GM18861 (cell line): ENCODE data around the gene CTDSPL.
A peak's percentile ranks its signal among the peaks of the same experiment; 100 is the strongest.

Experiments
- ATAC-seq: cut with Tn5 transposase; IDR thresholded peaks from one replicate; pipeline ENCODE4 v1.9.1; 2021; ENCODE audit not compliant: unreplicated experiment

The CTDSPL gene

GRCh38 chr3:37890522-37890921 lies 28.8 kb downstream of the CTDSPL start:
- no peak for ATAC-seq

GRCh38 chr3:37891227-37891626 lies 29.5 kb downstream of the CTDSPL start:
- no peak for ATAC-seq

GRCh38 chr3:37892927-37893600 lies 31.4 kb downstream of the CTDSPL start:
- no peak for ATAC-seq

DNA sequence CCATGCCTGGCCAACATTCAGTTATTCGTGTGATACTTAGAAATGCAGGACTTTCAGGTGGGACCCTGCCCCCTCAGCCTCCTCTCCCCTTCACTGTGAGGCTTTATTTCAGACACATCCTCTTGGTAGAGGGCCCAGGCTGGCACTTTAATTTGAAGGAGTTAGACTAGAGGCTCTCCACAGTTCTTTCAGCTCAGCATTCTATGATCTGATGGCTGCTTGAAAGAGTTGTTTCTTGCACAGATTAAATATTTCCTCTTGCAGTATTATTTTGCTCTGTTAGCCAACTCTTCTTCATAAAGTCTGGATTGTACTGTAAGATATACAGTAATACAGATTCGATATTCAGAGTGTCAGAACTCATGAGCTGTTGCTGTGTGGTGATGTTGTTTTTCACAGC lies 35.1 kb downstream of the CTDSPL start:
- no peak for ATAC-seq

GRCh38 chr3:37897763-37898162 lies 36.1 kb downstream of the CTDSPL start:
- no peak for ATAC-seq

GRCh38 chr3:37898424-37898823 lies 36.7 kb downstream of the CTDSPL start:
- ATAC-seq: no peak

GRCh38 chr3:37899101-37899707 lies 37.5 kb downstream of the CTDSPL start:
- ATAC-seq: no peak

DNA sequence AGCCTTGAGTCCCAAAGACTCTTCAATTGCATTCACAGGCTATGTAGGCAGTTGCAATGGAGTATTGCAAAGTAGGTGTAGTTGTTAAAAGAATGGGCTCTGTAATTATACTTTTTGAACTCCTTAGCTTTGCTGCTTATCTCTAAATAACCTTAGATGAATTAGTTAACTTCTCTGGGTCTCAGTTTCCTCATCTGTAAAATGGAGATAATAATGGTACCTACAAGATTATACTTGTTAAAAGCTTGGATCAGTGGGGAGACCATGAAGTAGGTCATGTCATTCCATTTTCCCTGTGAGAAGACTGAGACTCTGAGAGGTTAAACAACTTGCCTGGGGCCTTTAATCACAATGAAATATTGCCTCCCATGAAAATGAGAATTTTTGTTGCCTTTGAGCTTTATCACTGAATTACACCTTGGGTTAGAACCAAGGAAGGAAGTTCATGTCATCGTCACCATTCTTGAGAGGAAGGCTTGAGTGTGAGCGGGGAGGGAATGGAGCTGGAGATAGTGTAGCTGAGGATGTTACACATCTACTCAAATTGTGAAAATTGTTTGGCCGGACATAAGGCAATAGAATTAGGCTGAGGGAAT lies 38.1 kb downstream of the CTDSPL start:
- no peak for ATAC-seq

- no peak for ATAC-seq
Measured at GRCh38 chr3:37901721-37902120, 40.0 kb downstream of the CTDSPL start.

- ATAC-seq: no peak
Measured at GRCh38 chr3:37902674-37903073, 41.0 kb downstream of the CTDSPL start.

- no peak for ATAC-seq
Measured at GRCh38 chr3:37903320-37903719, 41.6 kb downstream of the CTDSPL start.

DNA sequence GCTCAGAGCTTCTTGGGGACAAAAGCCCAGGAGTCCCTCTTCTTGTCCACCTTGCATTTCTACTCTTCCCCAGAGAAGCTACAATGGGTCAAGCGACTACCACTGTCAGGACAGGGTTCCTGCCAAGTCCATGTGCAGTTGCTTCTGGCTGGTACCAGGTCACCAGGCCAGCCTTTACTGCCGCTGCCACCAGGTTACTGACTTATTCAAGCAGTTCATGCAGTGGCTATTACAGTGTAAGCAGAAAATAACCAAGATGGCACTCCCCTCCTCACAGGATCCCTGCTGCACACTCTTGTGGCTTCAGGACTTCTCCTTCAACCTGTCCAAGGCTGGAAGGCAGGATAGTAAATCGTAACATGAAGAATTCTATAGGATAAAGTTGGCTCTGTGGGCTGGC lies 42.1 kb downstream of the CTDSPL start:
- no peak for ATAC-seq

GRCh38 chr3:37904601-37905000 lies 42.9 kb downstream of the CTDSPL start:
- no peak for ATAC-seq

GRCh38 chr3:37905346-37905745 lies 43.7 kb downstream of the CTDSPL start:
- no peak for ATAC-seq

- ATAC-seq: no peak
Measured at GRCh38 chr3:37905987-37906674, 44.5 kb downstream of the CTDSPL start.

DNA sequence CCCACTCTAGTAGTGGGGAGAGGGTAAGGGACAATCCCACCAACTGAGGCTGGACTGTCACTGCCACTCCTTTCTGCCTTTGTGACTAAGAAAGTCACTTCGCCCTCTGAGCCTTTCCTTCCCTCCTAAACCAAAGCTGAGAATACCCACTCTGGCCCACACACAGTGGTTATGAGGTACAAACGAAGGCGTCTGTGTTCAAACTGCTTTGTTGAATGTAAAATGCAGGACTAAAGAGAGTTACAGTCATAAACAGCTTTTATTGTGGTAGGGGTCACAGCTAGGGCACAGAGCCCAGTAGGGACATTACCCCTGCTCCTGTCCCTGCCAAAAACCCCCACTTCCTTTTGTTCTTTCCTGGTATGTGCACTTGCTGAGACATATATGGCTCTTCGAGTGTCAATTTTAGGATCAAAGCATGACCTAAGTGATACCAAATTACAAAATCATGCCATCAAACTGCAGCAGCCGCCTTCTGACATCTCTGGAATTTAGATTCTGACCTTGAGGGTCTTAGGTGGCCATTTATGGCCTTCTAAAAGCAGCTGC lies 45.1 kb downstream of the CTDSPL start:
- ATAC-seq: peak; percentile 27

DNA sequence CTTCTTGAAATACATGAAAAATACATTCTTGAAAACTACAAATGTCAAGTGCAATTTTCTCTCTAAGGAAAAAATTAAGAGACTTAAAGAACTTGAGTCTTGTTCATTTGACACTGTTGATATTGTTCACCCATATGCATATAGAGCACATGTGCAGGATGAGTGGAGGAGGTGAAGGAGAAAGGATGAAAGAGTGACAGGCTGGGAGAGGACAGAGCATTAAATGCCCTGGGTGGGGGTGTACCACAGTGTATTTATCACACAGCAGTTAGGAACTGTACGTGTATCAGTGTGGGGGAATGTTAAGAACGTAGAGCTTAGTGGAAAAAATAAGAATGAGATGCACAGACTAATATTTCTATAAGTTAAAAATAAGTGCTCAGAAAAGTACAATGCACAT lies 45.7 kb downstream of the CTDSPL start:
- no peak for ATAC-seq

- ATAC-seq: peak; percentile 88
Measured at GRCh38 chr3:37907906-37908305, 46.2 kb downstream of the CTDSPL start.

DNA sequence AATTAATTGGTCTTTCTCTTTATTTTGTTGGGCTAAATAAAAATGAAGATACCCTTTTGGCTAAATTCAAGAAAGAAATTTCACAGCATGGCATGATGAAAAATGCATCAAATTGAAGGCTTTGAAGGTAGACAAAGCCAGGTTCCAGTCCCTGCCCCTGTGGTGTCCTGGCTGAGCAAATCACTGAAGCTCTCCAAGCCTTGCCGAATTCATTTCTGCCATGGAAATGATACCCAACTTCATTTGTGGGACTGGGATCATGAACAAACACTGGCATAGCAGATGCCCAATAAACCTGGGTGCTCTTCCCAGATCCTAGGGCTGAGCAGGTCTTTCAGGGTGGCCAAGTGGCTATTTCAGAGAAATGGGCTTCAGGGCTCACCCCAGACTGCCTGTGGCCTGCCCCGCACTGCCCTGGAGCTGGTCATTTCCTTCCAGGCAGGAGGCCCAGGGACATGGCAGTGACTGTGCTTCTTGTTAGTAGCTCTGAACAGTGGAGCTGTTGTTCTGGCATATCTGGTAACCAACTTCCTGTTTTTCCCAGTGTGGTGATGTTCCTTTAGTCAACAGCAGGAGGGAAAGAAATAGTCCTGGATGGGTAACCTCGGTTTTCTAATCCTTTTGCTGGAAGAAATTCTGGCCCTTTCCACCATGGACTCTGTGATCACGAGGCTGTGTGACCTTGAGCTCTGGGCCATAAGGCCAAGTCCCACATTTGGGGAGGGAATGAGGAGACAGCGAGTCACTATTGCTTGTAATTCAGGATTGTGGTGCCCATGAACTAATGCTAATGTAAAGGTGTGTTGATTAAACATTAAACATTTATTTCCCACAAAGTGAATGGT lies 47.6 kb downstream of the CTDSPL start:
- no peak for ATAC-seq

GRCh38 chr3:37910671-37911400 lies 49.2 kb downstream of the CTDSPL start:
- no peak for ATAC-seq
